ENCODE data around the gene OR5T3.
"Not testable (repeated sequence)": the region's sequence is repeated elsewhere in the genome, so short reads cannot be mapped to it uniquely, and the experiment has no call there.

OR5T3 gene

DNA sequence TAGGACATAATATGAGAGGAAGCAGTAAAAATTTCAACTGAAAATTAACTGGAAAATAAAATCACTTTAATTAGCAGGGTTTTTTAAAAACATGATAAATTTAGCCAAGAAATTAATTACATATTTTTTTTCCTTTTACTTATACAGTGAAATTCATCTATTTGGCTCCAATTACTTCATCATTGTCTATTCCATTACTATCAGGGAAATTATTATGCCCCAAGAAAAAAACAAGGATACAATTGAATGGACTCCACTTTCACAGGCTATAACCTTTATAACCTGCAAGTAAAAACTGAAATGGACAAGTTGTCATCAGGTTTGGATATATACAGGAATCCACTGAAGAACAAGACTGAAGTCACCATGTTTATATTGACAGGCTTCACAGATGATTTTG lies at the start of gene OR5T3:
Gene OR5T3 (plus strand): TSS at position 301 of the 400 bp plus-strand sequence. CDS start 0 bp downstream, at position 301.
- DNase-seq (ENCODE audit: low spot score): no peak

DNA sequence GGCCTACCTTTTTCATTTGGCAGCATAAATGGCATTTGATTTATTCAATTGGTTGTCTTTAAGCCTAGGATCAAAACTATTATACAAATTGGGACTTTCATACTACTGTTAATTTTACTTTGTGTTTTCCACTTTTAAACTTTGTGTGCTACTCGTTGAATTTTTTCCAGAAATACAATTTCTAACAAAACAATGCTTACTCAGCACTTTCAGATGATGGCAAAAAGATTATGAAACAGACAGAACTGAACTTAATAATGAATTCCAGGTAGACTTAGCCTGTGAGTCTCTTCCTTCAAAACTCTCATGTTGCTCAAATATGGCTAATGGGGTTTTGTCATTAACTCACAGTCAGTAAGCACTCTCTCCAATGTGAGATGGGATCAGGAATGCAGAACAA lies 44.3 kb upstream of the OR5T3 start:
- no peak for DNase-seq (ENCODE audit: low spot score)

DNA sequence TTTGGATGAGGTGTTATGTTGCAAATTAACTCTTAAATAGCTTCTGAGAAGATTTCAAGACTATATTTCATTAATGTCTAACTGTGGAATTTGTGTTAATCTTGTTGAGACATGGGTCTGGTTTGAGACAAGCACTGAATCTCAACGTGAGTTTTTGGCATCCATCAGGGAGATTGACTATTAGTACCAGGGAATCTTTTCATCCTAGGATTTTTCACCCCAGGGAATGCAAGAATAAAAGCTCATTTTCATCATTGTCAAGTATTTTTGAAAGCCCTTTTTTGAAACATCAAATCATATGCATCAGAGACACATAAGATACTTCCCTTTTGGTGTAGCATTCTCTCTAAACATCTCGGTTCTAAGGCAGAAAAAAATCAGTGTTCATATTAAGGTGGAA lies 37.5 kb upstream of the OR5T3 start:
- DNase-seq (ENCODE audit: low spot score): no peak

DNA sequence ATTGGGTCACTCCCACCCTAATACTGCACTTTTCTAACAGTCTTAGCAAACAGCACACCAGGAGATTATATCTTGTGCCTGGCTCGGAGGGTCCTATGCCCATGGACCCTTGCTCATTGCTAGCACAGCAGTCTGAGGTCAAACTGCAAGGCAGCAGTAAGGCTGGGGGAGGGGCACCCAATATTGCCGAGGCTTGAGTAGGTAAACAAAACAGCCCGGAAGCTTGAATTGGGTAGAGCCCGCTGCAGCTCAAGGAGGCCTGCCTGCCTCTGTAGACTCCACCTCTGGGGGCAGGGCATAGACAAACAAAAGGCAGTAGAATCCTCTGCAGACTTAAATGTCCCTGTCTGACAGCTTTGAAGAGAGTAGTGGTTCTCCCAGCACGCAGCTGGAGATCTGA lies 32.3 kb upstream of the OR5T3 start:
- DNase-seq (ENCODE audit: low spot score): not testable (repeated sequence)

DNA sequence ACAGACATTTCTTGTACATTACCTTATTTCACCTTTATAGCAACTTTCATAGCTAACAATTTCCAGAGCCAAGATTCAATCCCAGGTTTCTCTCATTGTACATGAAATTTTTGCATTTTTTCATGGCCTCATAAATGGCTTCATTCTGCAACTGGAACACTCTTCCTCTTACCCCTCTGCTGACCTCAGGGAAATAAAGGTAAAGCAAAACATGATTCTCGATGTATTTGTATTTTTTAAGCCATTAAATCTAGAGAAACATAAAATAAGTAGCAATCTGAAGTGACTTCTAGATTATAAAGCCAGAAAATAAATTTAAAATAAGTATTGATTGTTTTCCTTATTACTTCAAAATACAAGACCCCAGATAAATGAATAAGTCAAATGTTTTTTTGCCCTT lies 17.9 kb upstream of the OR5T3 start, which contains the start of gene OR5T2:
Gene OR5T2 (minus strand): TSS at position 101 of the 400 bp plus-strand sequence. CDS start 1,193 bp downstream, outside the sequence.
- DNase-seq (ENCODE audit: low spot score): no peak

DNA sequence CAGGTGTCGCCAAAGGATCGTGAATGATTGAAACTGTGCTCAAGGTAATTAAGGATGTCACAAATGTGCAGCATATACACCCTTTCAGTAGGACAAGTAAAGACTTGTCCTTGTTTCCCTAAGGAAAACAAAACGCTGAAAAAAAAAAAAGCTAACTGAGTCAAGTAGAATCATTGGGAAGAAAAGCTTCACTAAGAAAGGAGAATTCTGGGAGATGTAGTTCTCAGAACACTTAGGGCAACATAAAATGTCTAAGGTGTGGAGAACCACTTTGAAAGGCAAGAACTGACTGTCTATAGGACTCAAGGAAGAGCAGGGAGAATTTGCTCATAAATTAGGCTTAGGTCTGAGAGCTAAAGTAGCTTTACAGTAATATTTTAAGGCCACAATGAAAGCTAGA lies 19.0 kb downstream of the OR5T3 start:
- no peak for DNase-seq (ENCODE audit: low spot score)

DNA sequence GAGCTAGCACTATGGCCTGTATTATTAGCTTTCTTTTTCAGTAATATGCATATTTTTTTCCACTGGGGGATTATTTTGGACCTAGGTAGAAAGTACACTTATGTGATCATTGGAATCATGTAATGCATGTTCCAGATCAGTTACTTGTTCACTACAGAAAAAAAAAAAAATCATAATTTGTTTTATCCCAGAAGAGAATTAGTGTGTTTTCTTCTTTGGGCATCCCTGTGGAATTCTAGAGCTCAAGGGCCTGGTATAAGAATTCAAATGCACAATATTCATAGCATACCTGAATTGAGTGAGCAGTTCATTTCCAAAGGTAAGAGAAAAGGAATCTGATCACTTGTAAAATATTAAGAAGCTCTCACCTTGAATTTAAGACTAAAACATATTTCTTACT lies 21.8 kb downstream of the OR5T3 start, which contains the start of gene OR5T1:
Gene OR5T1 (plus strand): TSS at position 301 of the 400 bp plus-strand sequence. CDS start 1,485 bp downstream, outside the sequence.
- no peak for DNase-seq (ENCODE audit: low spot score)

DNA sequence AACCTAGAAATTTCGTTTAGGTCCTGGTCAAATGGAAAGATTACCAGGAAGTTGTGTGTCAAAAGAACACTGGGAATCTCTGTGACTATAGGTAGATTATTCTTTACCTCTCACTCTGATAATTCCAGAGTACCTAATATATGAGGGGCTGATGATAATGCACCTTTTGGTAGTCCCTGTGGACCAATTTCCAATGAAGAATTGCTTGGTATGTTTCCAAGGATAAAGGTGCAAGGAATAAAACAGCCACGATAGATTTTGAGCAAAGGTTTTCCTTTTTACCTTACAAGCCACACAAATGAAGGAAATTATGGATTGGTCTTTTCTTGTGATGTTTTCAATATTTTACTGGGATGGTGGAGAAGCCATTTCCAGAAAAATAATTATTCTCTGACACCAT lies 40.1 kb downstream of the OR5T3 start, which contains the start of gene OR8H1:
Gene OR8H1 (minus strand): TSS at position 101 of the 400 bp plus-strand sequence. CDS start 1,192 bp downstream, outside the sequence.
- DNase-seq (ENCODE audit: low spot score): no peak

DNA sequence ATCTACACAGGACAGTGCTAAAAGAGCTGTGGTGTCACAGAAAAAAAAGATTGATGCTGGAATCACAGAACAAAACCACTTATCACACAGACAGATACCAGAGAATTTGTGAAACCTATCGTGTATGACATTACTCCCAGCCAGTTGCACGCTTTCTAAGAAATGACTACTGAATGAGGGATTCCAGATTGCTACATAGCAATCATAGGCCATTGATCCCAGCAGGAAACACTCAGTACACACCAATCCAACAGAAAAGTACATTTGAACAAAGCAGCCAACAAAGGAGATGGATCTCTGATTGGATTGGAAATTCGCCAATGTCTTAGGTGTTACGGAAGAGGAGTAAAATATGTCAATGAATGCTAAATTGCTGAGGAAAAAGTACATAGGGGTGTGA lies 44.8 kb downstream of the OR5T3 start:
- DNase-seq (ENCODE audit: low spot score): no peak
